ENCODE measurements around the gene CDHR3. TPM values are rescaled to one million over a fixed set of nuclear protein-coding genes. Genes with fewer than 3 reads are reported as not detected.
A peak's percentile ranks its signal among the peaks of the same experiment; 100 is the strongest.
"Not testable (repeated sequence)": the region's sequence is repeated elsewhere in the genome, so short reads cannot be mapped to it uniquely, and the experiment has no call there.

CDHR3 gene
- polyA plus RNA-seq, 2 donors, result 0.66 to 0.88 TPM

- WGBS, 2 donors, result 86 to 89% methylated on average over 48 to 52 of the region's 52 CpGs
- not testable (repeated sequence) for H3K4me3 ChIP-seq (ENCODE audit: low read depth in 1 of 2, low read length in 2 of 2); H3K9me3 ChIP-seq (ENCODE audit: control insufficient read depth in 2 of 2, insufficient read depth in 1 of 2, low read depth in 1 of 2, low read length in 1 of 2); H3K36me3 ChIP-seq (ENCODE audit: control insufficient read depth in 2 of 2, insufficient read depth in 2 of 2, low read length in 1 of 2); H3K27me3 ChIP-seq (ENCODE audit: control insufficient read depth in 1 of 2, insufficient read depth in 2 of 2, low read length in 2 of 2); H3K27ac ChIP-seq (ENCODE audit: low read depth in 2 of 2, low read length in 1 of 2); H3K4me1 ChIP-seq (ENCODE audit: control insufficient read depth in 2 of 2, insufficient read depth in 2 of 2, low read length in 1 of 2)
Observed at GRCh38 chr7:105955651-105956466, 7.2 kb upstream of the CDHR3 start.

- H3K9me3 ChIP-seq (ENCODE audit: control insufficient read depth in 2 of 2, insufficient read depth in 1 of 2, low read depth in 1 of 2, low read length in 1 of 2), result peaks cover 0 to 3% of the 10 kb centered on the region in 2 donors
- H3K4me3 ChIP-seq (ENCODE audit: low read depth in 1 of 2, low read length in 2 of 2), result no peak overlapping the region
- WGBS, 2 donors, result 74% methylated on average over 3 of the region's 3 CpGs
- no peaks in the 10 kb centered on the region for H3K4me1 ChIP-seq (ENCODE audit: control insufficient read depth in 2 of 2, insufficient read depth in 2 of 2, low read length in 1 of 2)
- H3K27ac ChIP-seq (ENCODE audit: low read depth in 2 of 2, low read length in 1 of 2), result no peak overlapping the region
- H3K36me3 ChIP-seq (ENCODE audit: control insufficient read depth in 2 of 2, insufficient read depth in 2 of 2, low read length in 1 of 2), result no peaks in the 10 kb centered on the region
- H3K27me3 ChIP-seq (ENCODE audit: control insufficient read depth in 1 of 2, insufficient read depth in 2 of 2, low read length in 2 of 2), result no peaks in the 10 kb centered on the region
Observed at GRCh38 chr7:105958012-105958411, 5.1 kb upstream of the CDHR3 start.

GRCh38 chr7:105962353-105962752 lies 711 bp upstream of the CDHR3 start:
- Histone ChIP-seq H3K27ac (ENCODE audit: low read depth in 2 of 2, low read length in 1 of 2) (peak overlapping the region in 1 of 2 donors; percentile 23), H3K9me3 (ENCODE audit: control insufficient read depth in 2 of 2, insufficient read depth in 1 of 2, low read depth in 1 of 2, low read length in 1 of 2) (no peaks in the 10 kb centered on the region), H3K4me1 (ENCODE audit: control insufficient read depth in 2 of 2, insufficient read depth in 2 of 2, low read length in 1 of 2) (no peaks in the 10 kb centered on the region), H3K4me3 (ENCODE audit: low read depth in 1 of 2, low read length in 2 of 2) (no peak overlapping the region), H3K36me3 (ENCODE audit: control insufficient read depth in 2 of 2, insufficient read depth in 2 of 2, low read length in 1 of 2) (no peaks in the 10 kb centered on the region), H3K27me3 (ENCODE audit: control insufficient read depth in 1 of 2, insufficient read depth in 2 of 2, low read length in 2 of 2) (no peaks in the 10 kb centered on the region)
- 88 to 90% methylated on average over 7 of the region's 7 CpGs for WGBS, 2 donors

- Histone ChIP-seq H3K27me3 (ENCODE audit: control insufficient read depth in 1 of 2, insufficient read depth in 2 of 2, low read length in 2 of 2) (no peaks in the 10 kb centered on the region), H3K9me3 (ENCODE audit: control insufficient read depth in 2 of 2, insufficient read depth in 1 of 2, low read depth in 1 of 2, low read length in 1 of 2) (no peaks in the 10 kb centered on the region), H3K4me3 (ENCODE audit: low read depth in 1 of 2, low read length in 2 of 2) (no peak overlapping the region), H3K4me1 (ENCODE audit: control insufficient read depth in 2 of 2, insufficient read depth in 2 of 2, low read length in 1 of 2) (no peaks in the 10 kb centered on the region), H3K36me3 (ENCODE audit: control insufficient read depth in 2 of 2, insufficient read depth in 2 of 2, low read length in 1 of 2) (no peaks in the 10 kb centered on the region), H3K27ac (ENCODE audit: low read depth in 2 of 2, low read length in 1 of 2) (no peak overlapping the region)
- WGBS, 2 donors, result 64 to 82% methylated on average over 2 of the region's 2 CpGs
Observed at GRCh38 chr7:105971845-105972244, 8.8 kb downstream of the CDHR3 start.

- H3K36me3 ChIP-seq (ENCODE audit: control insufficient read depth in 2 of 2, insufficient read depth in 2 of 2, low read length in 1 of 2), result no peaks in the 10 kb centered on the region
- no peaks in the 10 kb centered on the region for H3K4me1 ChIP-seq (ENCODE audit: control insufficient read depth in 2 of 2, insufficient read depth in 2 of 2, low read length in 1 of 2)
- no peaks in the 10 kb centered on the region for H3K9me3 ChIP-seq (ENCODE audit: control insufficient read depth in 2 of 2, insufficient read depth in 1 of 2, low read depth in 1 of 2, low read length in 1 of 2)
- 26 to 68% methylated on average over 4 of the region's 4 CpGs for WGBS, 2 donors
- no peak overlapping the region for H3K27ac ChIP-seq (ENCODE audit: low read depth in 2 of 2, low read length in 1 of 2)
- no peaks in the 10 kb centered on the region for H3K27me3 ChIP-seq (ENCODE audit: control insufficient read depth in 1 of 2, insufficient read depth in 2 of 2, low read length in 2 of 2)
- H3K4me3 ChIP-seq (ENCODE audit: low read depth in 1 of 2, low read length in 2 of 2), result no peak overlapping the region
Observed at GRCh38 chr7:105972276-105972675, 9.2 kb downstream of the CDHR3 start.

GRCh38 chr7:105974471-105974870 lies 11.4 kb downstream of the CDHR3 start:
- Histone ChIP-seq H3K27ac (ENCODE audit: low read depth in 2 of 2, low read length in 1 of 2) (no peak overlapping the region), H3K9me3 (ENCODE audit: control insufficient read depth in 2 of 2, insufficient read depth in 1 of 2, low read depth in 1 of 2, low read length in 1 of 2) (no peaks in the 10 kb centered on the region), H3K36me3 (ENCODE audit: control insufficient read depth in 2 of 2, insufficient read depth in 2 of 2, low read length in 1 of 2) (no peaks in the 10 kb centered on the region), H3K4me3 (ENCODE audit: low read depth in 1 of 2, low read length in 2 of 2) (no peak overlapping the region), H3K27me3 (ENCODE audit: control insufficient read depth in 1 of 2, insufficient read depth in 2 of 2, low read length in 2 of 2) (no peaks in the 10 kb centered on the region), H3K4me1 (ENCODE audit: control insufficient read depth in 2 of 2, insufficient read depth in 2 of 2, low read length in 1 of 2) (no peaks in the 10 kb centered on the region)
- 82 to 85% methylated on average over 5 of the region's 5 CpGs for WGBS, 2 donors

- no peak overlapping the region for H3K4me3 ChIP-seq (ENCODE audit: low read depth in 1 of 2, low read length in 2 of 2)
- H3K27me3 ChIP-seq (ENCODE audit: control insufficient read depth in 1 of 2, insufficient read depth in 2 of 2, low read length in 2 of 2), result no peaks in the 10 kb centered on the region
- WGBS, 2 donors, result 69 to 75% methylated on average over 8 of the region's 8 CpGs
- H3K27ac ChIP-seq (ENCODE audit: low read depth in 2 of 2, low read length in 1 of 2), result no peak overlapping the region
- no peaks in the 10 kb centered on the region for H3K36me3 ChIP-seq (ENCODE audit: control insufficient read depth in 2 of 2, insufficient read depth in 2 of 2, low read length in 1 of 2)
- no peaks in the 10 kb centered on the region for H3K4me1 ChIP-seq (ENCODE audit: control insufficient read depth in 2 of 2, insufficient read depth in 2 of 2, low read length in 1 of 2)
- H3K9me3 ChIP-seq (ENCODE audit: control insufficient read depth in 2 of 2, insufficient read depth in 1 of 2, low read depth in 1 of 2, low read length in 1 of 2), result no peaks in the 10 kb centered on the region
Observed at GRCh38 chr7:105975770-105976417, 12.8 kb downstream of the CDHR3 start.

- no peak overlapping the region for H3K4me3 ChIP-seq (ENCODE audit: low read depth in 1 of 2, low read length in 2 of 2)
- H3K36me3 ChIP-seq (ENCODE audit: control insufficient read depth in 2 of 2, insufficient read depth in 2 of 2, low read length in 1 of 2), result no peaks in the 10 kb centered on the region
- no peaks in the 10 kb centered on the region for H3K27me3 ChIP-seq (ENCODE audit: control insufficient read depth in 1 of 2, insufficient read depth in 2 of 2, low read length in 2 of 2)
- 89 to 90% methylated on average over 4 of the region's 4 CpGs for WGBS, 2 donors
- no peak overlapping the region for H3K27ac ChIP-seq (ENCODE audit: low read depth in 2 of 2, low read length in 1 of 2)
- no peaks in the 10 kb centered on the region for H3K4me1 ChIP-seq (ENCODE audit: control insufficient read depth in 2 of 2, insufficient read depth in 2 of 2, low read length in 1 of 2)
- H3K9me3 ChIP-seq (ENCODE audit: control insufficient read depth in 2 of 2, insufficient read depth in 1 of 2, low read depth in 1 of 2, low read length in 1 of 2), result no peaks in the 10 kb centered on the region
Observed at GRCh38 chr7:105976868-105977267, 13.8 kb downstream of the CDHR3 start.

GRCh38 chr7:105978035-105978434 lies 15.0 kb downstream of the CDHR3 start:
- Histone ChIP-seq H3K27me3 (ENCODE audit: control insufficient read depth in 1 of 2, insufficient read depth in 2 of 2, low read length in 2 of 2) (no peaks in the 10 kb centered on the region), H3K4me3 (ENCODE audit: low read depth in 1 of 2, low read length in 2 of 2) (no peak overlapping the region), H3K4me1 (ENCODE audit: control insufficient read depth in 2 of 2, insufficient read depth in 2 of 2, low read length in 1 of 2) (no peaks in the 10 kb centered on the region), H3K9me3 (ENCODE audit: control insufficient read depth in 2 of 2, insufficient read depth in 1 of 2, low read depth in 1 of 2, low read length in 1 of 2) (no peaks in the 10 kb centered on the region), H3K27ac (ENCODE audit: low read depth in 2 of 2, low read length in 1 of 2) (no peak overlapping the region), H3K36me3 (ENCODE audit: control insufficient read depth in 2 of 2, insufficient read depth in 2 of 2, low read length in 1 of 2) (no peaks in the 10 kb centered on the region)
- WGBS, 2 donors, result 82 to 91% methylated on average over 3 of the region's 3 CpGs

GRCh38 chr7:105978974-105979373 lies 15.9 kb downstream of the CDHR3 start:
- no peak overlapping the region for H3K4me3 ChIP-seq (ENCODE audit: low read depth in 1 of 2, low read length in 2 of 2)
- no peaks in the 10 kb centered on the region for H3K9me3 ChIP-seq (ENCODE audit: control insufficient read depth in 2 of 2, insufficient read depth in 1 of 2, low read depth in 1 of 2, low read length in 1 of 2)
- H3K4me1 ChIP-seq (ENCODE audit: control insufficient read depth in 2 of 2, insufficient read depth in 2 of 2, low read length in 1 of 2), result no peaks in the 10 kb centered on the region
- H3K36me3 ChIP-seq (ENCODE audit: control insufficient read depth in 2 of 2, insufficient read depth in 2 of 2, low read length in 1 of 2), result no peaks in the 10 kb centered on the region
- H3K27me3 ChIP-seq (ENCODE audit: control insufficient read depth in 1 of 2, insufficient read depth in 2 of 2, low read length in 2 of 2), result no peaks in the 10 kb centered on the region
- 88 to 98% methylated on average over 2 of the region's 2 CpGs for WGBS, 2 donors
- H3K27ac ChIP-seq (ENCODE audit: low read depth in 2 of 2, low read length in 1 of 2), result no peak overlapping the region
